B cell (primary cell): ENCODE data around the gene PACRG. TPM values are rescaled to one million over a fixed set of nuclear protein-coding genes. Genes with fewer than 3 reads are reported as not detected.

Experiments used
- ATAC-seq: fragments of 200-7000 bp; cut with Tn5 transposase; one replicate; pipeline ENCODE4 v1.10.0; 2021; ENCODE audit warnings: low read depth, mild to moderate bottlenecking, moderate number of reproducible peaks, moderate library complexity
- CTCF ChIA-PET: fragments of 350-600 bp; sonication (Branson Sonifier 250); formaldehyde crosslinking; loops from one replicate; lab custom pipeline; 2021; ENCODE audit warnings: antibody characterized with exemption, inconsistent platforms; lab: Charles Lee
- POLR2A ChIA-PET: fragments of 350-600 bp; sonication (Branson Sonifier 250); formaldehyde crosslinking; loops from one replicate; lab custom pipeline; 2021; ENCODE audit warnings: antibody characterized with exemption; lab: Charles Lee
- DNase-seq: peaks from one replicate; pipeline ENCODE4 v3.0.0; 2013
- H2AFZ ChIP-seq: 2 replicates; pipeline ENCODE4 v1.6.1; 2012; ENCODE audit warnings: mild to moderate bottlenecking, low read depth, low read length; ENCODE audit not compliant: insufficient read depth, poor library complexity, severe bottlenecking
- H3K27ac ChIP-seq, 2 donors: 1 replicate in 1 of 2; 2 replicates in 1 of 2; pipeline ENCODE4 v1.5.1; 2012 to 2013; ENCODE audit warnings: low read length in 2 of 2, mild to moderate bottlenecking in 2 of 2, moderate library complexity in 1 of 2
- H3K27me3 ChIP-seq, 4 experiments: fragments of 200-600 bp in 1 of 4; sonication (generic) in 1 of 4; replicated peaks in 1 of 4; 1 replicate in 2 of 4; 2 replicates in 2 of 4; pipeline versions ENCODE4 v1.6.1 to v1.7.0; 2013 to 2016; ENCODE audit warnings: low read length in 3 of 4, mild to moderate bottlenecking in 2 of 4, mixed read lengths in 1 of 4, moderate library complexity in 1 of 4; ENCODE audit not compliant: insufficient read depth in 4 of 4, control insufficient read depth in 3 of 4; ENCODE audit errors: control extremely low read depth in 1 of 4
- H3K36me3 ChIP-seq, 2 experiments: replicated peaks in 1 of 2; 1 replicate in 1 of 2; 2 replicates in 1 of 2; pipeline versions ENCODE4 v1.6.1 to v1.7.1; 2013; ENCODE audit warnings: low read length in 1 of 2; ENCODE audit not compliant: insufficient read depth in 2 of 2, control insufficient read depth in 1 of 2; ENCODE audit errors: control extremely low read depth in 1 of 2, extremely low read depth in 1 of 2
- H3K4me1 ChIP-seq, 2 donors: fragments of 200-600 bp in 1 of 2; sonication (generic) in 1 of 2; 1 replicate in 1 of 2; 2 replicates in 1 of 2; pipeline versions ENCODE4 v1.5.1 to v1.6.1; 2013 to 2017; ENCODE audit warnings: low read length in 2 of 2; ENCODE audit not compliant: control insufficient read depth in 2 of 2, insufficient read depth in 2 of 2
- H3K4me2 ChIP-seq: replicated peaks from 2 replicates; pipeline ENCODE3; 2012; ENCODE audit warnings: mild to moderate bottlenecking, low read depth, low read length; ENCODE audit not compliant: poor library complexity, severe bottlenecking
- H3K4me3 ChIP-seq, 5 experiments: fragments of 200-600 bp in 1 of 5; sonication (generic) in 1 of 5; 1 replicate in 3 of 5; 2 replicates in 2 of 5; pipeline versions ENCODE4 v1.5.1 to v1.7.0; 2011 to 2016; ENCODE audit warnings: low read length in 4 of 5, mild to moderate bottlenecking in 4 of 5, low read depth in 2 of 5, control low read depth in 1 of 5, moderate library complexity in 1 of 5; ENCODE audit not compliant: insufficient read depth in 1 of 5; ENCODE audit errors: control extremely low read depth in 1 of 5, extremely low read depth in 1 of 5
- H3K79me2 ChIP-seq: fragments of 200-600 bp; sonication (generic); one replicate; pipeline ENCODE4 v1.6.0; 2016; ENCODE audit warnings: low read length; ENCODE audit not compliant: control insufficient read depth, insufficient read depth
- H3K9ac ChIP-seq: fragments of 200-600 bp; sonication (generic); 2 replicates; pipeline ENCODE4 v1.6.1; 2017; ENCODE audit warnings: mild to moderate bottlenecking, low read length, moderate library complexity
- H3K9me3 ChIP-seq, 3 donors: one replicate each; pipeline versions ENCODE4 v1.6.1 to v1.7.1; 2013; ENCODE audit warnings: low read length in 2 of 3; ENCODE audit not compliant: control insufficient read depth in 2 of 3, insufficient read depth in 1 of 3; ENCODE audit errors: control extremely low read depth in 1 of 3
- H4K20me1 ChIP-seq: 2 replicates; pipeline ENCODE4 v1.6.0; 2012; ENCODE audit warnings: mild to moderate bottlenecking, low read length; ENCODE audit not compliant: insufficient read depth, control insufficient read depth, poor library complexity, severe bottlenecking
- H3K27ac Mint-ChIP-seq: one replicate; pipeline ENCODE4 v1.8.0; 2021; ENCODE audit warnings: mixed read lengths
- H3K27me3 Mint-ChIP-seq: one replicate; pipeline ENCODE4 v1.8.0; 2021; ENCODE audit warnings: mixed read lengths
- H3K4me1 Mint-ChIP-seq: one replicate; pipeline ENCODE4 v1.8.0; 2021; ENCODE audit warnings: mixed read lengths
- H3K4me3 Mint-ChIP-seq: one replicate; pipeline ENCODE4 v1.8.0; 2021; ENCODE audit warnings: mixed read lengths
- H3K9me3 Mint-ChIP-seq: one replicate; pipeline ENCODE4 v1.8.0; 2022; ENCODE audit warnings: mixed read lengths; ENCODE audit not compliant: insufficient read depth
- CTCF ChIP-seq: fragments of 200-600 bp; IDR thresholded peaks from one replicate; pipeline ENCODE4 v1.8.0; 2022; ENCODE audit warnings: antibody characterized with exemption, mild to moderate bottlenecking
- EZH2 ChIP-seq: IDR thresholded peaks from 2 replicates; pipeline ENCODE4 v1.6.1; 2012; ENCODE audit warnings: borderline replicate concordance, low read depth, mild to moderate bottlenecking, moderate library complexity, low read length; ENCODE audit not compliant: insufficient read depth, poor library complexity, severe bottlenecking
- WGBS: methylation state at CpG from one replicate; pipeline ENCODE4 v1.1.5; 2013; ENCODE audit warnings: missing lambda C conversion rate; ENCODE audit not compliant: insufficient coverage; 5-methylcytosine and 5-hydroxymethylcytosine counted together
- intact Hi-C: fragments of 100-400 bp; cut with micrococcal nuclease; formaldehyde crosslinking; loops from one replicate; pipeline ENCODE4 v1.10.0; 2022
- polyA plus RNA-seq: library from polyadenylated mRNA; depleted of rRNA; stranded (reverse); fragments of >200 nt; gene quantifications from 2 replicates; pipeline ENCODE4 v1.2.3, GENCODE V29; 2012
- total RNA-seq, 2 donors: library from RNA; stranded (reverse); fragments of 120-200 nt in 1 of 2; gene quantifications; 1 replicate in 1 of 2; 2 replicates in 1 of 2; pipeline versions ENCODE4 v1.2.3 to v1.2.4, GENCODE V29; 2013 to 2022

PACRG gene
- total and polyA plus RNA-seq, 2 donors (not counting 1 experiment from before 2014, with no cell fraction given), result not detected

GRCh38 chr6:163339466-163339865, 611.7 kb downstream of the PACRG start:
- intact Hi-C loops, result no loop called here
- Histone ChIP-seq H3K79me2 (no peaks in the 10 kb centered on the region), H2AFZ (no peak overlapping the region), H3K4me3 (no peak overlapping the region), H3K9me3 (peaks cover 0 to 6% (median 0%) of the 10 kb centered on the region in 3 donors), H3K27me3 (peaks cover 0 to 16% (median 2%) of the 10 kb centered on the region in 4 experiments), H3K4me1 (no peaks in the 10 kb centered on the region), H3K4me2 (no peak overlapping the region), H3K27ac (no peak overlapping the region), H4K20me1 (no peaks in the 10 kb centered on the region), H3K36me3 (no peaks in the 10 kb centered on the region), H3K9ac (no peak overlapping the region)
- no peak overlapping the region for H3K27ac Mint-ChIP-seq
- WGBS, result no CpG with 5 or more reads among the region's 5 CpGs
- ATAC-seq (no peak), DNase-seq (no peak)
- TF ChIP-seq EZH2, result no peak
- TF ChIP-seq CTCF, result no peak
- no peaks in the 10 kb centered on the region for H3K9me3 Mint-ChIP-seq
- no peak overlapping the region for H3K4me3 Mint-ChIP-seq
- no peaks in the 10 kb centered on the region for H3K4me1 Mint-ChIP-seq
- CTCF ChIA-PET, result no interaction called here
- POLR2A ChIA-PET, result no interaction called here
- peaks cover 8% of the 10 kb centered on the region for H3K27me3 Mint-ChIP-seq

GRCh38 chr6:163340201-163340887, 612.6 kb downstream of the PACRG start:
- CTCF ChIA-PET, result no interaction called here
- H3K4me1 Mint-ChIP-seq, result no peaks in the 10 kb centered on the region
- Histone ChIP-seq H3K36me3 (no peaks in the 10 kb centered on the region), H4K20me1 (no peaks in the 10 kb centered on the region), H3K27ac (no peak overlapping the region), H3K79me2 (no peaks in the 10 kb centered on the region), H3K9me3 (peaks cover 0 to 6% (median 0%) of the 10 kb centered on the region in 3 donors), H3K4me3 (no peak overlapping the region), H3K4me1 (no peaks in the 10 kb centered on the region), H3K4me2 (no peak overlapping the region), H2AFZ (no peak overlapping the region), H3K9ac (no peak overlapping the region), H3K27me3 (peaks cover 0 to 13% (median 2%) of the 10 kb centered on the region in 4 experiments)
- no peak overlapping the region for H3K27ac Mint-ChIP-seq
- POLR2A ChIA-PET, result no interaction called here
- TF ChIP-seq CTCF (no peak), EZH2 (no peak)
- H3K27me3 Mint-ChIP-seq, result peaks cover 8% of the 10 kb centered on the region
- DNase-seq, result no peak
- intact Hi-C loops, result no loop called here
- WGBS, result 91% methylated on average over 7 of the region's 19 CpGs
- H3K4me3 Mint-ChIP-seq, result no peak overlapping the region
- no peak for ATAC-seq
- no peaks in the 10 kb centered on the region for H3K9me3 Mint-ChIP-seq
